Cardiac septum (tissue), 1 donor: ENCODE data around the gene OR2J1. TPM values are rescaled to one million over a fixed set of nuclear protein-coding genes. Genes with fewer than 3 reads are reported as not detected.
"Not testable (repeated sequence)": the region's sequence is repeated elsewhere in the genome, so short reads cannot be mapped to it uniquely, and the experiment has no call there.

ENCODE experiments used
- DNase-seq: peaks from one replicate; pipeline ENCODE4 v3.0.0-alpha.2; 2020; ENCODE audit warnings: low spot score
- intact Hi-C: fragments of 100-400 bp; cut with DNase I; formaldehyde crosslinking; loops from one replicate; pipeline ENCODE4 v1.14.0; 2022
- long read RNA-seq: library from polyadenylated mRNA; unstranded; transcript quantifications from one replicate; pipeline ENCODE4 v2.0.0, GENCODE V29; 2021
- total RNA-seq: library from RNA; stranded (reverse); fragmentation: NEBNext Ultra II Directional; extraction: Animal tissue kit (Norgen Biotek cat#: 25700); gene quantifications from one replicate; pipeline ENCODE4 v1.2.1, GENCODE V29; 2021
- donor health status: DM: no; HTN: no; CAD: no.

Gene OR2J1
- total RNA-seq, result not detected
- long read RNA-seq, result 0 reads

DNA sequence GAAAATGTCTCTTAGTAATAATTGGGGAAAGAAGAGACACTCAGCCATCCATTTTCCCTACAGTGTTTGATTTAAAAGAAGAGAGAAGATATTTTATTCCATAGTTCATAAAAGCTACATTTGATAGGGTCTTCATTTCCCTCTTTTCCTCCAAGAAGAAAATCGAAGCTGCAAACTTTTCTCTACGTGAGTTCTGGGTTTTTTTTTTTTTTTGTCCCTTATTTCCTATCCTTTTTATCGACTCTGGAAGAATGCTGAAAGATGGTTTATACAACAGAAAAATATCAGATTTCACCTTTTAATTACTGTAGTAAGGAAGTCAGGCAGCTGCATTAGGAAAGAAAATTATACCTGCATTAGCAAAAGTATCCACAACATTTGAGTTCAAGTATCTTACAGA is at the start of gene OR2J1:
Gene OR2J1, plus strand, starts transcription at position 301 of the 400 bp plus-strand sequence. CDS start 1,453 bp downstream, outside the sequence.
- DNase-seq, result no peak
- intact Hi-C loops, result no loop called here

DNA sequence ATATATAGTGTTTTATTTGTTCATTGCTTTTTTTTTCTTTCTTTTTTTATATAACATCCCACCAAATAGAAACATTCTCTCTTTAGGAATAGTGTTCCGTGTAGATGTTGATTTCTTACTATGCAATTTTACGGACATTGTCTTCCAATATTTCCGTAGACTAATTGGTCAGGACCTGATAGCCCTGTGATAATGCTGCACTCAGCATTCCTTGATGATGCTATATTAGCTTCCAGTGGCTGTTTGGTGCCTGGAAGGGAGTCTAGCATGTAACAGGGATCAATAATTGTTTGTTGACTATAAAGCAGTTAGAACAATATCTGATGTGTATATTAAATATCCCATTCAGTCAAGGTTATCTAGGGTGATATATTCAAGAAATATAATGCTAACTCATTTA is 47.6 kb upstream of the OR2J1 start:
- intact Hi-C loops, result no loop called here
- DNase-seq, result no peak

DNA sequence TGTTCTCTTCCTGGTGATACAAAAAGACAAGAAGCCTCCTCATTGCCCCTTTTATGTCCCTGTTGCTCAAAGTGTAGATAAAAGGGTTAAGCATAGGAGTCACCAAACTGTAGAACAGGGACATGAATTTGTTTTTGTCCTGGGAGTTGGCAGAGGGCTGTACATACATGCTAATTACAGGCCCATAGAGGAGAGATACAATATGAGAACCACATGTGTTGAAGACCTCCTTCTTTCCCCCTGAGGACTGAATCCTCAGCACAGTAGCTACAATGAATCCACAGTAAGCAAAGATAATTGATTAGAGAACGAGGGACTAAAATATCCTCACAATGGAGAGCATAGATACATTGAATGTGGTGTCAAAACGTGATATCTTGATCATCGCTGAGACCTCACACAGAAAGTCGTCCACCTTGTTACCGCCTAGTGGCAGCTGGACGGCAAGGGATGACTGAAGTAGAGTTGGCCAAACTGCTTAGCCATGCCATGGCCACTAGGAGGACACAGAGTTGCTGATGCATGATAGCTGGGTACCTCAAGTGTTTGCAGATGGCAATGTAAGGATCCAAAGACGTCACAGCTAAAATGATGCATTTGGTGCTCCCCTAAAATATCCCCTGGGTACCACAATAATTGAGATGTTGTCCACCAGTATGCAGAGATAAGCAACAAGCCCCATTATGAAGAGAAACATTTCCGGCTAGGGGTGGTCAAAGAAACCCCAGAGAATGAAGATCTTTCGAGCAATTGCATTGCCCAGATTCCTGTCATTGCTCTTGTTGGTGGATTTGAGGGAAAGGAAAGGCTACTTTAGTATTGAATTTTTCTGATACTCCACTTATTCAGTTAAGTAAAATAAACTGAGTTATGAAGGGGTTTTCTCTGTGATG is 27.2 kb upstream of the OR2J1 start:
- intact Hi-C loops, result no loop called here

DNA sequence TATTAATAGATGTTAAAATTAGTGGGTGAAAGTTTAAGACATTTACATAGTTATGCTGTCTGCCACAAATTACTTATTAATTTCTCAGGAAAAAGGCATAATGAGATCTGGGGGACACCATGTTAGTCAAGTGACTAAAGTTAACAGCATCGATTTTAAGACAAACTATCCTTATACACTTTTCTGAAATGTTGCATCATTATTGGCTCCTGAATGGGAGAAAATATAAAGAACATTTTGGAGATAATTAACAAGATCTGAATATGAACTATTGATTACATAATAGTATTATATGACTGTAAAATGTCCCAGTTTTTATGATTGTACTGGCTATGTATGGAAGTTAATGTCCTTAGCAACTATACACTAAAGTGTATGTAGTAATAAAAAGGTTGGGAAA is 20.1 kb upstream of the OR2J1 start:
- no peak for DNase-seq
- intact Hi-C loops, result no loop called here

More for the DNA sequence above, 27.2 kb upstream of the OR2J1 start:
- no peak for DNase-seq

DNA sequence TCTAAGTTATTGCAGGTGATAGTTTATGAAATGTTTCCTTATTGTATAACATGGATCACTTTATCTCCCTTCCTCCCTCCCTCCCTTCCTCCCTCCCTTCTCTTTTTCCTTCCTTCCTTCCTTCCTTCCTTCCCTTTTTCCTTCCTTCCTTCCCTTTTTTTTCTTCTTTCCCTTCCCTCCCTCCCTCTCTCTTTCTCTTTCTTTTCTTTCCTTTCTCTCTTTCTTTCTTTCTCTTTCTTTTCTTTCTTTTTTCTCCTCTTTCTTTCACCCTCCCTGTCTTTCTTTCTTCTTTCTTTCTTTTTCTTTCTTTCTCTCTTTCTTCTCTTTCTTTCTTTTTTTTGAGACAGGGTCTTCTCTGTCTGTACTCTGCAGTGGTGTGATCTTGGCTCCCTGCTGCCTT is 18.0 kb upstream of the OR2J1 start:
- intact Hi-C loops, result no loop called here
- DNase-seq, result no peak

DNA sequence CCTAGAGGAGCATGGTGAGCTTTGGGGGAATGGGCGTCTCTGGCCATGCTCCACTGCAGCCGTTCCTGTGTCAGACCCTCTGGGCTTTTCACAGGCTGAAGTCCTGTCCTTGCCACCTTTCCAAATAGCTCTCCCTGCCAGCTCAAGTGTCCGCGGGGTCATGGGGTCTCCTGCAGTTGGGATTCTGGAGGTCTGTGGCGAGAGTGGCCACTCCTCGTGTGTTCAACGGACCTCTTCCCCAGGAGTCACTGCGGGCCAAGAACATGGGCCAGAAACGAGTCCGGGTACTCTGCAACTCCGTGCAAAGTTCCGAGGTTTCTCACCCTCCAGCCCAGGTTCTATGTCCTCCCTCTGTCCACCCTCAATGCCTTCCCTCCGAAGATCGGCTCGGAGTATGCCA is 16.8 kb upstream of the OR2J1 start:
- no peak for DNase-seq
- intact Hi-C loops, result no loop called here

DNA sequence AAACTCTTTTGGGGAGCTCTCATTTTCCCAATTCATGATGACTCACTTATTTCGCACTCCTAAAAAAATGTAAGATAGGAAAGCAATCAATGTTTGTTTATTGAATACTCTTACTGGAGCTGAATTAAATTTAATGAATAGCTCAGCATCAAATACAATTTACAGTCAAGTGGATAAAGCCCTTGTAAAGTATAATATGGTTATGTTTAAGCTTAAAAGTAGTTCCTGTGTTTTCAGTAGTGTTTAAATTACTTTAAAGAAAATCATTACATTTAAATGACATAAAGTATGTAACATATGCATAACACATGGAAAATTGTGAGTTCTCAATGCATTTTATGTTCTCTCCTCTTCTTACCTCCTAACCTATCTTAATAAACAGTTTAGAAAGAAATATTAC is 12.1 kb upstream of the OR2J1 start, which contains the start of gene OR2B3:
Gene OR2B3, minus strand, starts transcription at position 101 of the 400 bp plus-strand sequence. Its CDS starts 65 bp downstream, at position 36.
- intact Hi-C loops, result no loop called here
- DNase-seq, result no peak

DNA sequence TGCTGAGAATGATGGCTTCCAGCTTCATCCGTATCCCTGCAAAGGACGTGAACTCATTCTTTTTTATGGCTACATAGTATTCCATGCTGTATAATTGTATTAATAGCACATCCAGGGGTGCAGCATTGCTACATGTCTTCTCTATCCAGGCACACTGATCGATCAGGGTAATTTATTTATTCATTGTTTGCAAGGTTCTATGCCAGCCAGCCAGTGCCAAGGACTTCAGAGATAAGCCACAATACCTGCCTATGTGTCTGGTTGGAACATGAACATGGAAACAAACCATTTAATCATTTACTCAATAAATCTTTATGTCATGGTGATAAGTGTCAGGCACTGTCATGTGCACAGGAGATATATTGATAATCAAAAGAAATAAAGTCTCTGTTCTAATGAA is 6.3 kb upstream of the OR2J1 start:
- no peak for DNase-seq
- intact Hi-C loops, result no loop called here

DNA sequence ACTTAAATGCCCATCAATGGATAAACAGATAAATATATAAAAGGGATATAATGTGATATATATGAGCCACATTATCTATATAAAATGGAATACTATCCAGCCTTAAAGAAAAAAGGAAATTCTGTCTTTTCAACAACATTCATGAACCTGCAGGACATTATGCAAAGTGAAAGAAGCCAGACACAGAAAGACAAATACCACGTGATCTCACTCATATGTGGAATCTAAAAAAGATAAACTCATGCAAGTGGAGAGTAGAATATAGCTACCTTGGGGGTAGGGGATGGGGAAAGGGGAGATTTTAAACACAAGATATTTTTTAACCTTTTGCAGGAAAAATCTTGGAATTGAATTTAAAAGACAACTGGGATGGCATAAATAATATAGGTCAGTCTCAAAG is 1.5 kb upstream of the OR2J1 start:
- no peak for DNase-seq
- intact Hi-C loops, result no loop called here

DNA sequence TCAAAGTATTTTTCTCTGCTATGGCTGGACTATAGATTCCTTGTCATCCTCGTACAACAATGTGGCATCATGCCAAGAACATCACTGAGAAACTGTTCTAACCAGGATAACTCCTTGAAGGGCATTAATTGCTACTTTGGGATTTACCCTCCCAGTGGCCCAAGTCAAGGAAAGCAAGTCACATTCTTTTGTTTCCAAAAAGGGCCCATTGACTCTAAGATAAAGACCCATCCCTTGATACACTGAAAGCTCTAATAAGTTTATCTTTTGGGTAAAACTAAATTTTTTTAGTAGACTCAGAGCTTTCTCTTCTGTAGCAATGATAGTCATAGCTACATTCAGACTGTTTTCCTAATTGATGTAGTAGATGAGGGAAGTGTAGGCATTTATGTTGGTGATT is 8.5 kb downstream of the OR2J1 start, which contains the start of gene OR2J3:
Gene OR2J3, plus strand, starts transcription at position 301 of the 400 bp plus-strand sequence. CDS start 3,833 bp downstream, outside the sequence.
- DNase-seq, result no peak
- intact Hi-C loops, result no loop called here

DNA sequence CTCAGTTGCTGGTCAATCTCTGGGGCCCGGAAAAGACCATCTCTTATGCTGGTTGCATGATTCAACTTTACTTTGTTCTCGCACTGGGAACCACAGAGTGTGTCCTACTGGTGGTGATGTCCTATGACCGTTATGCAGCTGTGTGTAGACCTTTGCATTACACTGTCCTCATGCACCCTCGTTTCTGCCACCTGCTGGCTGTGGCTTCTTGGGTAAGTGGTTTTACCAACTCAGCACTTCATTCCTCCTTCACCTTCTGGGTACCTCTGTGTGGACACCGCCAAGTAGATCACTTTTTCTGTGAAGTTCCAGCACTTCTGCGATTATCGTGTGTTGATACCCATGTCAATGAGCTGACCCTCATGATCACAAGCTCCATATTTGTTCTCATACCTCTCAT is 12.8 kb downstream of the OR2J1 start:
- intact Hi-C loops, result no loop called here
- DNase-seq, result no peak

DNA sequence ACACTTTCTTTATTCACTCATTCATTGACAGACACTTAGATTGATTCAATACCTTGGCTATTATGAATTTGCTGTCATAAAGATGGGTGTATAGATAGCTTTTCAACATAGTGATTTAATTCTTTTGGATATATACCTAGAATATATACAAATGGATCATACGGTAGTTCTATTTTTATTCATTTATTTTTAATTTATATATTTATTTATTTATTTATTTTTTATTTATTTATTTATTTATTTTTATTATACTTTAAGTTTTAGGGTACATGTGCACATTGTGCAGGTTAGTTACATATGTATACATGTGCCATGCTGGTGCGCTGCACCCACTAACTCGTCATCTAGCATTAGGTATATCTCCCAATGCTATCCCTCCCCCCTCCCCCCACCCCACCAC is 15.7 kb downstream of the OR2J1 start:
- intact Hi-C loops, DNase-seq: not testable (repeated sequence)

DNA sequence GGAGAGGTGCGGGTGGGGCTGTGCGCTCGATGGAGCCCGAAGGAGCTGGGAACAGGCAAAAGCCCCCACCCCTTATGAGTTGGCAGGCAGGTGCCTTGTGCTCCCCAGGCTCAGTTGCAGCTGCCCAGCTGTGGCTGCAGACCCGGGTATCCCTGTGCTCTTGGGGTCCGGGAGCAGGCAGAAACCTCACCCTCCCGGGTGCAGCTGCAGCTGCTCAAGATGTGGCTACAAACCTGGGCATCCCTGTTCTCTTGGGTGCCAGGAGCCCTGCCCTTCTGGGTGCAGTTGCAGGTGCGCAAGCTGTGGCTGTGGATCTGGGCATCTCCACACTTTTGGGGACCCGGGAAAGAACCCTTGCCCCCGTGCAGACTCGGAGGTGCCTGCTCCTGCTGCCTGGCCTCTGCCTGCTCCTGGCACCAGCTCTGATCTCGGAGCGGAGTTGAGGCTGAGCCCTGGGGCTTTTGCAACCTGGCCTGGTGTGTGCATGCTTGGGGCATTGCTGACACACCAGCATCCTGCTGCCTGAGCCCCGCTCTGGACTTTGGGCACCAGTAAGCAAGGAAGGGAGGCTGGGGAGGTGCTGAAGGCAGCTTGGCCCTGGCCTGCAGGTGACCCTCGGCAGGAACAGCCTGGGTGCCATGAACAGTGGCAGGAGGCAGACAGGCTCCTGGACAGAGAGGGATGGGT is 30.2 kb downstream of the OR2J1 start:
- DNase-seq, result no peak
- intact Hi-C loops, result no loop called here

DNA sequence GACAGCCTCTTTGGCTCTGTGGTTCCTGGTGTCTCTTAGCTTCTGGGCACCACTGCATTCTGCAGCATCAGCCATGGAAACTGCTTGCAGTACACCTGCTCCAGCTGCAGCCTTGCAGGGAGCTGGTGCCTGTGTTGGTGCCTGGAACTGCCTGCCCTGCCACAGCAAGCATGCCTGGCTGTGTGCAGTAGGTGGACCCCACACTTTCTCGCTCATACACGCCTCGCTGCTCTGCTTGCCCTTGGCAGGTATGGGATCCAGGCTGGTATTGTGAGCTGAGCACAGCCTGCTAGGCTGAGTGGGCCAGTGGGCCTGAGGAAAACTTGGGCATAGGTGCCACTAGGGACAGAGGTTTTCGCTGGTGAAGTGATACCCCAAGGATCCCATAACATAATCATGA is 31.4 kb downstream of the OR2J1 start:
- intact Hi-C loops, result no loop called here

DNA sequence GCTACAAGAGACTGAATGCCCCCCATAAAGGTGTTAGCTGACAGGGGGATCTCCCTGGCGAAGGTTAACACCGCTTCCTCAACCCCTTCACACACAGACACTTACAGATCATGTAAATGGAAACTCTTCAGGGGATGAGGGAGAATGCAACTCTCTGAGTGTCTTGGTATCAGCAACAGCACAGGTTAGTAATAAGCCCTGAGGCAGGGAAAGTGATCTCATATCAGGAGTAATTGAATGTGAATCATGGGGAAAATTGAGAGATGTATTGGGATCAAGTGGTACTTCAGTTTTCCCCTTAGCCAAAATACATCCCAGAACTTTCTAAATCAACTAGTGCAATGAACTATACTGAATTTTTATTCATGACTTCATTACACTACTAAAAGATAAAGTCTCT is 32.4 kb downstream of the OR2J1 start:
- DNase-seq, result no peak
- intact Hi-C loops, result no loop called here

More for the DNA sequence above, 31.4 kb downstream of the OR2J1 start:
- no peak for DNase-seq

DNA sequence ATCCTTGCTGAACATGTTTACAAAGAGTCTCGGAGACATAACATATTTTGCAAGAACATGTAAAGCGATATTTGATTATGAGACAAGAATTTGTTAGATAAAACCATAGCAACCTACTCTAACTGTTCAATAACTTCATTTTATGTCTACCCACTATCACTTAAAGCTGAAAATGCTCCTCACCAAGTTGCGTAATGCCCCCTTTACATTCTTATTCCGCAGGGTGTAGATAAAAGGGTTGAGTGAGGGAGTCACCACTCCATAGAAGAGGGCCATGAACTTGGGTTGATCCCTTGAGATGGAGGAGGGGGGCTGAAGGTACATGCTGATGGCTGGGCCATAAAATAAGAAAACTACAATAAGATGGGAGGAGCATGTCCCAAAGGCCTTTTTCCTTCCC is 38.4 kb downstream of the OR2J1 start:
- intact Hi-C loops, result no loop called here

DNA sequence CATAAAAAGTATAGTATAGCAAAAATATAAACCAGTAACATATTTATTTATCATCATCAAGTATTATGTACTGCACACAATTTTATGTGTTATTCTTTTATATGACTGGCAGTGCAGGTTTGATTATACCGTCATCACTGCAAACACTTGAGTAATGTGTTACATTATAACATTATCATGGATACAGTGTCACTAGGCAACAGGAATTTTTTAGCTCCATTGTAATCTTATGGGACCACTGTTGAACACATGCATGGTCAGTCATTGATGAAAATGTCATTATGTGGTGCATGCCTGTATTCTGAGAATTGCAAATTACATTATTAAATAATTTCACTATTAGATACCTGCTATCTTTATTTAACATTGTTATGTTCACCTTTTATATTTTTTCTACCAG is 42.3 kb downstream of the OR2J1 start:
- no peak for DNase-seq
- intact Hi-C loops, result no loop called here

More for the DNA sequence above, 38.4 kb downstream of the OR2J1 start:
- DNase-seq, result no peak

DNA sequence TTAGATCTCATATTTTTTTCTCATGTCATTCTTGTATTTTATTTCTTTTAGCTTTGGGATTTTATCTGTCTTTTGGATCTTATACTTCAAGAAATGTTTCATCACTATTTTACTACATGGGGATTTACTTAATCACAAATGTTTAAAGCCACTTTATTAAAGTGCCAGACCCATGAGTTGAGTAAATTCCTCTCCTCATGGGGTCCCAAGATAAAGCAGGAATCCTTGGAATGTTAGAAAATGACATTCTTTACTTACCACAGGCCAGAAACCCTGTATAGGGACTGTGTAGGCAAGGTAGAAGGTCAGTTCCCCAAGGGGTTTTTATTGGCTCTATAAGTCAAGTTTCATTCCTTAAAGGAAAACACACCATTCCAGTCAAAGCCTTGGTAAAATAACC is 43.0 kb downstream of the OR2J1 start:
- intact Hi-C loops, result no loop called here
- DNase-seq, result no peak

DNA sequence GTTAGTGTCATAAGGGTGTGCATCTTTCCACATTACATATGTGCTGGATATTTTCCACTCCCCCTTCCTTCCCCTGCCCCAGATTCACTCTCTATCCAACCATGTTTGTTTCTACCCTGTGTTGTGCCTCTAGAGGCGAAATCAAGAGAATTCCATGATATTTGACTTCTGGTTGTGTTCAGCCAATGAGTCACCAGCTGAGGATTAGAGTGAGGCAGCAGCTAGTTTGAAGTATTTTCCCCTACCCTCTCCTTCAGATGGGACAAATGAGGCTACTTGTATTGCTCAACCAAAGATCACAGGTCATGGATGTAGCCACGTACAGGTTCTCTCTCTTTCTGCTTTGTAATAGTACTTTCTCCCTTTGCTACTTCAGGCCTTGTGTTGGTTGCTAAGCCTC is 46.9 kb downstream of the OR2J1 start:
- intact Hi-C loops, result no loop called here
- no peak for DNase-seq

DNA sequence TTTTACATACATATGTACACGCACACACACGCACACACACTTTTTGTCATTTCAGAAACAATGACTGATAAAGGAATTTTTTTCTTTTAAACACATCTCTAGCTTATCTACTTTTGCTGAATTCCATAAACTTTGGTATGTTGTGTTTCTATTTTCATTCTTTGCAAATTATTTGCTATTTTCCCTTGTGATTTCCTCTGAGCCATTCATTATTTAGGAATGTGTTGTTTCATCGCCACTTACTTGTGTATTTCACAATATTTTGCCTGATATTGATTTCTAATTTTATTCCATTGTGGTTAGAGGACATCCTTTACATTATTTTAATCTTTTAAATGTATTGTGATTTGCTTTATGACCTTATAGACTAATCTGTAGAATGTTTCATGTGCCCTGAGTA is 47.8 kb downstream of the OR2J1 start:
- DNase-seq, result no peak
- intact Hi-C loops, result no loop called here

DNA sequence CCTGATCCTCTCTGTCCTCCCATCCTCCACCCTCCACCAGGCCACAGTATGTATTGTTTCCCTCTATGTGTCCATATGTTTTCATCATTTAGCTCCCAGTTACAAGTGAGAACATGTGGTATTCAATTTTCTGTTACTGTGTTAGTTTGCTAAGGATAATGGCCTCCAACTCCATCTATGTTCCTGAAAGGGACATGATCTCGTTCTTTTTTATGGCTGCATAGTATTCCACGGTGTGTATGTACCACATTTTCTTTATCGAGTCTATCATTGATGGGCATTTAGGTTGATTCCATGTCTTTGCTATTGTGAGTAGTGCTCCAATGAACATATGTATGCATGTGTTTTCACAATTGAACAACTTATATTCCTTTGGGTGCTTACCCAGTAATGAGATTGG is 50.2 kb downstream of the OR2J1 start:
- DNase-seq, intact Hi-C loops: not testable (repeated sequence)
